Endometrial microvascular endothelial cells (primary cell): ENCODE data around the gene SPATA13. TPM values are rescaled to one million over a fixed set of nuclear protein-coding genes. Genes with fewer than 3 reads are reported as not detected.
"Not testable (repeated sequence)": the region's sequence is repeated elsewhere in the genome, so short reads cannot be mapped to it uniquely, and the experiment has no call there.

ENCODE experiments used
- in situ Hi-C: cut with HindIII; loops from 2 replicates; pipeline ENCODE4 v1.10.0; 2017; ENCODE audit warnings: low sequenced_read_pairs, low pct_unique_long_range_greater_than_20kb; ENCODE audit errors: inconsistent ontology term
- total RNA-seq: library from RNA; depleted of rRNA; stranded (reverse); fragments of >200 nt; gene quantifications from one replicate; pipeline ENCODE4 v1.2.3, GENCODE V29; 2015; ENCODE audit errors: inconsistent ontology term

The SPATA13 gene
- total RNA-seq, 1 donor from 2014 or later: 9.3 TPM

- in situ Hi-C loops: no loop called here
Measured at GRCh38 chr13:24214528-24214927, 54.0 kb downstream of the SPATA13 start.

DNA sequence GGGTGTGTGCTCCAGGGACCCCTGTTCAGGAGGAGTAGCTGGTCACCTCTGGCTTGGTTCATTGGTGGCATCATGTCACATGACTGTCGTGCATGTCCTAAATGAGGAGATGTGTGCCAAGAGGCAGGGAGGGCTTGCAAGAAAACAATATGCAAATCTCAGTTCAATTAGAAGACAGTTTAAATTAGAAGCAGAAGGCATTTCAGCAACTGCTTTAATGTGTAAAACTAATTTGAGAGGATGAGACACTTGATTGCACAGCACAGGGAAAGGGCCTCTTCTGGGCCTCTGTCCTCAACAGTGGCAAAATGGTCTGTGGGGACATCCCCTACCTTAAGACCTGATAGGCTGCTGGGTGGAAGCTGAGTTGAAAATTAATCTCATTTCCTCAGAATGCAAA lies 54.6 kb downstream of the SPATA13 start:
- in situ Hi-C loops: no loop called here

DNA sequence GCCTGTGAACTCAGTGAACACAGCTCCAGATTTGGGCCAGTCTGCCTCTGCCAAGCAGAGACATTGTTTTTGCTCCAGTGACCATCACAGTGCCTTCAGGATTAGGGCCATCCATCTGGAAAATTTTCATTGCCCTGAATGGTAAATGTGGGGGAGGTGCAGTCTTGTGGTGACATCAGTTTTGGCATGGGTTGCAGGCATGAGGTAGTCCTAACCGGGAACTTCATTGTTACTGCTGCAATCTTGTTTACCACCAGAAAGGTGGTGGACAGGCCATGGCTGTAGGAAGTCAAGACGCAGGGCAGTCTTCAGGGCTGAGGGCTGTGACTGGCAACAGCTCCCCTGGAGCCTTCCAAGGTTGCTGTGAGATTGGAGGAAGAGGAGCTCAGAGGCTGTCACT lies 55.2 kb downstream of the SPATA13 start:
- in situ Hi-C loops: no loop called here

GRCh38 chr13:24216176-24216575 lies 55.7 kb downstream of the SPATA13 start:
- in situ Hi-C loops: no loop called here

DNA sequence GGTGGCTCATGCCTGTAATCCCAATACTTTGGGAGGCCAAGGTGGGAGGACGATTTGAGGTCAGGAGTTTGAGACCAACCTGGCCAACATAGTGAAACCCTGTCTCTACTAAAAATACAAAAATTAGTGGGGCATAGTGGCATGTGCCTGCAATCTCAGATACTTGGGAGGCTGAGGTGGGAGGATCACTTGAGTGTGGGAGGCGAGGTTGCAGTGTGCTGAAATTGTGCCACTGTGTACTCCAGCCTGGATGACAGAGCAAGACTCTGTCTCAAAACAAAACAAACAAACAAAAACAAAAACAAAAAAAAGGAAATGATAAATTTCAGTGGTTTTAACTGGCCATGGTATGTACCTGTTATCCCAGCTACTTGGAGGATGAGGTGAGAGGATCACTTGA lies 56.3 kb downstream of the SPATA13 start:
- in situ Hi-C loops: not testable (repeated sequence)

DNA sequence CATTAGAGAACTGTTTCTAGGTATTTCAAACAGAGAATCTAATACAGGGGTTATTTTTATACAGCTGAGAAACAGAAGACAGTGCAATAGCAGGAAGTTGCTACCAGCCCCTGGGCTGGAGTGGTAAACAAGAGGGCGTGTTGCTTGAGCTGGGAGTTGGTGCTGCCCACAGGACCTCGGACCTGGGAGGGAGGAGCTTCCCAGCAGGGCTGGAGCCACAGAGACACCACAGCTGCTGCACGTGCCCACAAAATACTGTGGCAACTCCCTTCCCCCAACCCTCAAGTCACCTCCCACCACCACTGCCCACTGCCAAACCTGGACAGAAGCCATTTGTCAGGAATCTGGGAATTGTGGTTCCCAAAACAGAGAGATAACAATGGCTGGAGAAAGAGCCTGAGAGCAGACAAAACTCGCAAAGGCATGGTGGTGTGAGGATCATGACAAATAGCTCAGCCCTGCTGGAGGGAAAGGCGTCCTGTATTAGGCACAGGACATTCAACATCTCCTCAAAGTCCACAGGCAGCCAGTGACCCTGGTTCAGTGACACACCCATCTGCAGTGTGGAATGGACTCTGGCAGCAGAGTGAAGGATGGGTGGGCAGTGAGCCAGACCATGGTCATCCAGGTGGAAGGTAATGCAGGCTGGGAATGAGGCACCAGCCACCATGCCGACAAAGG lies 57.2 kb downstream of the SPATA13 start:
- in situ Hi-C loops: no loop called here

DNA sequence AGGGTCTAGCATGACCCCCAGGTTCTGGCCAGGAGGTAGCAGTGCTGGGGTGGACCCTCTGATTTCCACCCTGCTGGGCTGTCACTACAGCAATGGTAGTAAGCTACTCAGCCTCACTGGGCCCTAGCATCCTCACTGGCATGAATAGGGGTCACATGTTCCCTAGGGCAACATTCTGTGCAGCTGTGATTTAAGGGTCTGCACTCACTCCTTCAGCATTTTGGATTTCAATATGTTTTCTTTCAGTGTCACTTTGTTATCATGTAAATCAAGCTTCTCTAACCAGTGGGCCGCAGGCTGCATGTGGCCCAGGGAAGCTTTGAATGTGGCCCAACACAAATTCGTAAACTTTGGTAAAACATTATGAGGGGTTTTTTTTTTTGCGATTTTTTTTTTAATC lies 57.8 kb downstream of the SPATA13 start:
- in situ Hi-C loops: no loop called here

- in situ Hi-C loops: no loop called here
Measured at GRCh38 chr13:24218977-24219376, 58.5 kb downstream of the SPATA13 start.

DNA sequence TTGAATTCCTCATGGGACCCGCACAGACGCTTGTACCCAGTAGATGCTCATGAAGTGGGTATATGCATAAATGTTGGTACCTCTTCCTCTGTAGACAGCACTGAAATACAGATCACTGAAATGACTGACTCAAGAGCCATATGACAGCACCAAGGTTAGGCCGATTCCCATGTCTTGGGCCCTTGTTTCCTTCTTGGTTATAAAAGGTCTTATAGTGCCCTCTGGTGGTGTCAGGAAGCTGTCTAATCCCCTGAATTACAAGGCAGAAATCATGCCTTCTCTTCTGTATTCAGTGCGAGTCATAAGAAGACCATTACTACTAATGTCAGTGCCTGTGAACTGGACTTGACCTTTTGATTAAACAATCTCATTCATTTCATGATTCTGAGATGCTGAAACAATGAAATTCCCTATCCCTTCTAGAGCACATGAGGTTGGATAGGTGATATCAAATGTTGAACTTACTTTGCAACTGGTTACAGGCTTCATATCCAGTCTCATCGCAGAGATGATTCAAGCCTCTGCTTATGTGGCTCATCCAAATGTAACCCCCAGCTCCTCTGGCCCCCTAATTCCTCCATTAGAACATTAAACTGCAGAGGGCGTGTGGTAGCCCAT lies 59.7 kb downstream of the SPATA13 start:
- in situ Hi-C loops: no loop called here

- in situ Hi-C loops: no loop called here
Measured at GRCh38 chr13:24221007-24221406, 60.5 kb downstream of the SPATA13 start.

DNA sequence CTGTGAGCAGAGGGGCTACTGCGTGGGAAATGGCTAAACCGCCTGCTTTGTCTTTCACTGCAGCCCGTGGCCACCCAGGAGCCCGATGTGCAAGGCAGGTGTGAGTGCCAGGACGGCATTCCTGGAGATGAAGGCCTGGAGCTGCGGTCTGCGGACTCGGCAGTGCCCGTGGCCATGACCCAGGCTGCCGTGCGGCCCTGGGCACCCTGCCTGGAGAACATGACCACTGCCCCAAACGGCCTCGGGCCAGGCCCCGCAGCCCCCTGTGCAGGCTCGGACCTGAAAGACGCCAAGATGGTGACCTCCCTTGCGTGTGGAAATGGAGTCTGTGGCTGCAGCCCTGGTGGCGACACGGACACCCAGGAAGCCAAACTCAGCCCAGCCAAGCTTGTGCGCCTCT lies 62.2 kb downstream of the SPATA13 start:
- in situ Hi-C loops: no loop called here

DNA sequence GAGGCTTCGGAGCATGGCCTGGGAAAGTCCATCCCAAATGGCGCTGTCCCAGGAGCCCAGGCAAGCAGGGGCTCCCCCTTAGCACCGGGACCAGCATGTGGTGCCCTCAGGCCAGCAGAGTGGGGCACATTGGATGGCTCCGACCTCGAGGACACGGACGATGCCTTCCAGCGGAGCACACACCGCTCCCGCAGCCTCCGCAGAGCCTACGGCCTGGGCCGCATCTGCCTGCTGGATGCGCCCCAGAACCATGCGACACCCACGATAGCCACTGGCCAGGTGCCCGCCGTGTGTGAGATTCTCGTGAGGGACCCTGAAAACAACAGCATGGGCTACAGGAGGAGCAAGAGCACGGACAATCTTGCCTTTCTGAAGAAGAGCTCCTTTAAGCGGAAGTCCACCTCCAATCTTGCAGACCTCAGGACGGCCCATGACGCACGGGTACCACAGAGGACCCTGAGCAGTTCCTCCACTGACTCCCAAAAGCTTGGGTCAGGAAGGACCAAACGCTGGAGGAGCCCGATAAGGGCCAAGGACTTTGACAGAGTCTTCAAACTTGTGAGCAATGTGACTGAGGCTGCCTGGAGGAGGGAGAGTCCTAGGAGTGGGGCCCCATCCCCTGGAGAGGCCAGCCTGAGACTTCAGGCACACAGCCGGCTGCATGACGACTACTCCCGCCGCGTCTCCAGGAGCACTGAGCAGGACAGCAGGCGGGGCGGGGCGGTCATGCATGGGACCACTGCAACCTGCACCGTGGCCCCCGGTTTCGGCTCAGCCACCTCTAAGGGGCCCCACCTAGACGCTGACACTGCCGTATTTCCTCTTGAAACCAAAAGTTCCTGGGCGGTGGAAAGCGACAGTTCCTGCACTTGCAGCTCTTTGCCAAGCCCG lies 63.1 kb downstream of the SPATA13 start:
- in situ Hi-C loops: no loop called here

DNA sequence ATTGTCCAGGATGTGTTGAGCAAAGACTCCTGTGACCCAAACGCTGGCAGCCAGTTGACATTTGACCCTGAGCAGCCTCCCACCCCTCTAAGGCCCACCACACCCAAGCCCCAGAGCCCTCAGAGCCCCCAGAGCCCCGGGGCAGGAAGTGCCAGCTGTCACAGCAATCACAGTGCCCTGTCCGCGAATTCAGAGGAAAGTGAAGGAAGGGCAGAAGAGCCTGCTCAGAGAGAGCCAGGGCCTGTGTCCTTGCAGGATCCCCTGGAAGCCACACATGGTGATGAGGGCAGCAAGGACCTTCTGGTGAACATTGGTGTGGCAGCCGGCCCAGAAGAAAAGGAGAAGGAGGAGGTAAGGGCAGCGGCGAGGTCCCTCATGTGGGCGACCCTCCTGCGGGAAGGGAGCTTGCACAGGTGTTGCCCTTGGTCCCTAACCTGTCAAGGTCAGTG lies 63.7 kb downstream of the SPATA13 start:
- in situ Hi-C loops: no loop called here

DNA sequence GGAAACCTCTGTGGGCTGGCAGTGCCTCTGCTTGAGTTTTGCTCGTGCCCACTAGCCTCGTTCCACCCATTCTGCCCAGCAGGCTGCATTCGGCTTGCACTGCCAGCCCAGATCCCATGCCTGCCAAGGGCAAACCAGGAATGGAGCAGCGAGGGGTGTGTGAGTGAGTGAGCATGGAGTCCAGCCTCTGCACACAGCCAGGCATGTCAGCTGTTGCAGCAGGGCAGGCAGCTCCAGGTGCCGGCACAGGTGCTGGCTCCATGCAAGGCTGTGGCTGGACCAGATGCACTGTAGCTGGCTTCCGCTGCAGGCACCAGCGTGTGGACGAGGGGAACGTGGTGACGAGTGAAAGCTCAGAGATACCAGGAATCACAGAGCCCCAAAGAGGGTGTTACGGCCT lies 64.5 kb downstream of the SPATA13 start:
- in situ Hi-C loops: no loop called here

DNA sequence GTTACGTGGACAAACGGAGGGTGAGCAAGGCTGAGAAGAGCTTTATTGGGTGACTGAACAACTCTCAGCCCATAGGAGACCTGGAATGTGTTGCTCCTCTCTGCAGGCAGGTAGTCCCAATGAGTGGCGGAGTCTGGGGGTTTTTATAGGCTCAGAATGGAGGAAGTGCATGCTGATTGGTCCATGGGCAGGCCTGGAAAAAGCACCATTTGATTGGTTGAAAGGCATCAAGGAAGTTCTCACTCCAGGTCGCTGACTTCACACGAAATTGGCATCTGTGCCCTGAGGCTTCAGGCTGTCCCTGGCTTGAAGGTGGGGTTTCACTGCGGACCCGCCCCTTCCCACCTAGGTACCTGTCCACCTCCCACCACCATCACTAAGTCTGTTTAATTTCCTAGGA lies 65.4 kb downstream of the SPATA13 start:
- in situ Hi-C loops: no loop called here

GRCh38 chr13:24226762-24227161 lies 66.2 kb downstream of the SPATA13 start:
- in situ Hi-C loops: no loop called here

DNA sequence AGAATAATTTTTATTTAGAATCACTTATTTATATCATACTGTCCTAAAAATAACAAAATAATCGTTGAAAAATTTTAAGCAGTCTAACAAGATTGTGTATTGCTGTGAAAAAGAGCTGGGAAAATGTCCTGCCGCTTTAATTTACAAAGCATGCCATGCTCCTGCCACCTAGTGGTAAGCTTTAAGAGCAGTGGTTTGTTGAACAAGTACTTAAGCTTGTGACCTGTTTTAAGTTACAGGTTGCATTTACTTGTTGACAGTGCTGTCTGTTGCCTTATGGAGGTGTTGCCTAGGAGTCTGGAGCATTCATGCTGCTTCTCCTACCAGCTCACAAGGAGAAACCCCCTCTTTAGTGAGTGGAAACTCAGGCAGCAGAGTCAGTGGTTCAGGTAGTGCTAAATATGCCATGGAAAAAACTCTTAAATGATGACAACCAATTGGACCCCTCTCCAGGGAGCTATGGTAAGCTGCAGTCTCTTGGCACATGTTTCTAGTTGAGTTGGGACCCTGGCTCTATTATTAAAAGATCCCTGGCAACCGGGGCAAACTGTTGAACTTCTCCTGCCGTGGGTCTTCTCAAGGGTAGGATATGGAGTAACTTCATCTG lies 68.4 kb downstream of the SPATA13 start:
- in situ Hi-C loops: no loop called here

GRCh38 chr13:24230428-24231072 lies 70.0 kb downstream of the SPATA13 start:
- in situ Hi-C loops: no loop called here

- in situ Hi-C loops: no loop called here
Measured at GRCh38 chr13:24231377-24231776, 70.9 kb downstream of the SPATA13 start.
